ENCODE results near the gene GALNT1. TPM values are rescaled to one million over a fixed set of nuclear protein-coding genes. Genes with fewer than 3 reads are reported as not detected.

Gene GALNT1
- total and polyA plus RNA-seq, 10 donors = 13.9 to 67.1 (median 49.9) TPM

GRCh38 chr18:35658112-35658511 is 76.6 kb downstream of the GALNT1 start:
- peaks cover 0 to 18% (median 0%) of the 10 kb centered on the region in 6 donors for H3K36me3 ChIP-seq
- H3K9me3 ChIP-seq = no peaks in the 10 kb centered on the region
- peaks cover 0 to 31% (median 4%) of the 10 kb centered on the region in 6 donors for H3K4me1 ChIP-seq
- H3K27me3 ChIP-seq (replicated peaks in 1 of 7) = no peaks in the 10 kb centered on the region
- no peak for TF ChIP-seq POLR2A (IDR thresholded peaks at IDR 0.05)
- no peak for TF ChIP-seq CTCF (IDR thresholded peaks at IDR 0.05 in 8 of 11, conservative IDR thresholded peaks at IDR 0.05 in 3 of 11)
- no peak for TF ChIP-seq POLR2AphosphoS5 (IDR thresholded peaks at IDR 0.05)
- DNase-seq = no peak
- 86 to 95% (median 88%) methylated on average over 4 of the region's 4 CpGs for WGBS, 5 donors
- no peak overlapping the region for H3K4me3 ChIP-seq
- intact Hi-C loops (cut with DNase I; ENCODE audit: low total_unique reads) = no loop called here
- H3K27ac ChIP-seq = no peak overlapping the region

GRCh38 chr18:35661483-35662146 is 80.1 kb downstream of the GALNT1 start:
- 53 to 61% (median 58%) methylated on average over 5 of the region's 5 CpGs for WGBS, 5 donors
- no peaks in the 10 kb centered on the region for H3K27me3 ChIP-seq (replicated peaks in 1 of 7)
- no peak overlapping the region for H3K4me3 ChIP-seq
- intact Hi-C loops (cut with DNase I; ENCODE audit: low total_unique reads) = no loop called here
- no peaks in the 10 kb centered on the region for H3K9me3 ChIP-seq
- TF ChIP-seq POLR2A (IDR thresholded peaks at IDR 0.05) (no peak), POLR2AphosphoS5 (IDR thresholded peaks at IDR 0.05) (no peak), CTCF (IDR thresholded peaks at IDR 0.05 in 8 of 11, conservative IDR thresholded peaks at IDR 0.05 in 3 of 11) (no peak)
- DNase-seq = no peak
- H3K27ac ChIP-seq = no peak overlapping the region
- H3K4me1 ChIP-seq = peaks cover 0 to 14% (median 0%) of the 10 kb centered on the region in 6 donors
- H3K36me3 ChIP-seq = peaks cover 0 to 47% (median 16%) of the 10 kb centered on the region in 6 donors

GRCh38 chr18:35662293-35663062 is 80.9 kb downstream of the GALNT1 start:
- no peak for DNase-seq
- H3K27ac ChIP-seq = no peak overlapping the region
- H3K9me3 ChIP-seq = peaks cover 0 to 6% (median 0%) of the 10 kb centered on the region in 8 donors
- no peak for TF ChIP-seq POLR2AphosphoS5 (IDR thresholded peaks at IDR 0.05)
- TF ChIP-seq POLR2A (IDR thresholded peaks at IDR 0.05) = no peak
- no peak for TF ChIP-seq CTCF (IDR thresholded peaks at IDR 0.05 in 8 of 11, conservative IDR thresholded peaks at IDR 0.05 in 3 of 11)
- no peaks in the 10 kb centered on the region for H3K27me3 ChIP-seq (replicated peaks in 1 of 7)
- intact Hi-C loops (cut with DNase I; ENCODE audit: low total_unique reads) = no loop called here
- 63 to 69% (median 65%) methylated on average over 3 of the region's 3 CpGs for WGBS, 5 donors
- no peak overlapping the region for H3K4me3 ChIP-seq
- peaks cover 0 to 14% (median 0%) of the 10 kb centered on the region in 6 donors for H3K4me1 ChIP-seq
- H3K36me3 ChIP-seq = peaks cover 0 to 47% (median 19%) of the 10 kb centered on the region in 6 donors
